HG02642 (cell line): ENCODE results near the gene FAM131B.

ENCODE experiments used
- ATAC-seq: cut with Tn5 transposase; IDR thresholded peaks from one replicate; pipeline ENCODE4 v1.9.1; 2021; ENCODE audit warnings: mild to moderate bottlenecking; ENCODE audit not compliant: unreplicated experiment, poor library complexity

FAM131B gene

DNA sequence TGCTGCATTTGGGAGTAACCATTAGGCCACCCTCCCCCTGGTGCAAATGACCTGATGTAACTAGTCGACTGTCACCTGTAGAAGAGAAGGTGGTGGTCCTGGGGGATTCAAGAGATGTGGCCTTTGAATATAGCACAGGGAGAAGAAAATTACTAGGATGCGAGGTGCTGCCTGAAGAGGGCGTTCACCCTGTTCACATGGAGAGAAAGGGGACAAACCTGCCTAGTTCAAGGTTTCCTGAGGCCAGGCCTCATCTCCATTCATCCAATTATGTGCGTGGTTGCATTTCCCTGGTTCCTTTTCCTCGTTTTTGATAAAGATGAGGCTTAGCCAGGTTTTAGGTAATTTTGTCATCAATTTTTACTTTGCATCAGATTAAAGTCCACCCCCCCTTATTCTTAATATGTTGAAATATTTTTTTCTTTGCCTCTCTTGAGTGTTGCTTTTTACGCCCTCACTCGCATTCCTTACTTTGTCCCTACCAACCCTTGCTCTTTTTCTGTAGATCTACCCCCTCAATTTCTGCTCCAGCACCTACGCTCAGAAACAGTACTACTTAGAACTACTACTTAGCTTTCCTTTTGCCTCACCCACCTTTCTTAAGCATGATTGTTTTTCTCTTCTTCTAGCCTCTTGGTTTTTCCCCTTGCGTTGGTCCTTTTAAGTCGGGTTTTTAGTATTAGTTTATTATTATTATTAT lies 32.9 kb downstream of the FAM131B start:
- ATAC-seq = no peak

DNA sequence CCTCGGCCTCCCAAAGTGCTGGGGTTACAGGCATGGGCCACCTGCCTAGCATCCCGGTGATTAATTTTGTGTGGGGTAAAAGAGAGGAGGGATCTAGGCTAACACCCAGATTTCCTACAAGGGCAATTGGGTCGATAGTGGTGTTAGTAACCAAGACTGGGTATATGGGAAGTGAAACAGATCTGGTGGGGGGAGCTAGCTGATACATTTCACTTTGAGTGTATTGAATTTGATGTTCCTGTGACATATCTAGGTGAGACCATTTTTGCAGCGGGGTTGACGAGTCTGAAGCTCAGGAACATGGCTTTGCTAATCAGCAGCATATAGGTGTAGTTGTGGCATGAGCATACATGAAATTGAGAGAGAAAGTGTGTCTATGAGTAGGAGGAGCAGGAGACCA lies 34.6 kb downstream of the FAM131B start:
- no peak for ATAC-seq

DNA sequence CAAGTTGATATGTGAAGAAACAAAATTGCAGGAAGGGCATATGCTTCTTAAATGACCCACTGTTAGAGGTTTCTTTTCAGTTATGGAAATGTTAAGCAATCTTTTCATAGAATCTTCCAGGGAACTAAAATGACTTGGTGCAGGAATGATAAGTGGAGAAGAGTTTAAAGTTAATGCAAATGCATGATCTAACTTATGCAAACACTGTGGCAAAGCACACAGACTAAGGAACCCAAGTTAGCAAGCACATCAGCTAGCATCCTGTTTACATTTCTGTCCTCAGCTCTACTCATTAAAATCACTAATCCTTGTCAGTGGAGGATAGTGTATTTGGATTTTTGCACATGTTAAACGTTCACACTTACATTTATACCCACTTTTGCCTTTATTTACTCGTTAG lies 37.3 kb downstream of the FAM131B start:
- ATAC-seq = no peak

- ATAC-seq = no peak
These were observed 38.9 kb downstream of the FAM131B start for GRCh38 chr7:143323653-143324052.

DNA sequence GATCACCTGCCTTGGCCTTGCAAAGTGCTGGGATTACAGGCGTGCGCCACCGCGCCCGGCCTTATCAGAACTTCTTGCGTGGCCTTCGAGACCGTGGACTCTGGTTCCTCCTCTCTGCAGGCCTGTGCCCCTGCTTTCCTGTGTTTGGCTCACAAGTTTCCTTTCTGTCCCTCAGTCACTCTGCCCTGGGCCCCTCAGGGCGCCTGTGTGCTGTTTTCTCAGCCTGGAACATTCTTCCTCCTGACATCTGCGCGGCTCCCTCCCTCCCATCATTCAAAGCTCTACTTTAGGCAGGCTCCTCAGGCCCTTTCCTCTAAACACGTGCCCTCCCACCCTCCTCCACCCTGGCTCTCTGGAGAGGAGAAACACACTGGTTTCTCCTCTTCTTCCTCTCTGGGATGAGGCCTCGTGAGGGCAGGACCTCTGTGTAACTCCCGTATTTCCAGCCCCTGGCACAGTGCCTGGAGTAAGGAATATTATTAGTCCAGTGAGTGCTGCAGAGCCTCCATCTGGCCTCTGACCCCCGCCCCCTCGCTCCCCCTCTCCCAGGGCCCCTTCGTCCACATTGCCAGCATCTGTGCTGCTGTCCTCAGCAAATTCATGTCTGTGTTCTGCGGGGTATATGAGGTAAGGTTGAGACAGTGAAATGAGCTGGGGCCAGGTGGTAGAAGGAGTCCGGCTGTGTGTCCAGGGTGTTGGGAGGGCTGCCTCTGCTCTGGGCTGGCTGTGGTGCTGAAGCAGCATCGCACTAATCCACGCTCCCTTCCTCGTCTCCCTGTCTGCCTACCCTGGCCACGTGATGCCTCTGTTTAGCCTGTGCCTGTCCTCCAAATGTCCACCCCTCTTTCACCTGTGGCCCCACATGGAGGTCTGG lies 39.5 kb downstream of the FAM131B start:
- ATAC-seq = no peak

- no peak for ATAC-seq
These were observed 40.8 kb downstream of the FAM131B start for GRCh38 chr7:143321734-143322133.

DNA sequence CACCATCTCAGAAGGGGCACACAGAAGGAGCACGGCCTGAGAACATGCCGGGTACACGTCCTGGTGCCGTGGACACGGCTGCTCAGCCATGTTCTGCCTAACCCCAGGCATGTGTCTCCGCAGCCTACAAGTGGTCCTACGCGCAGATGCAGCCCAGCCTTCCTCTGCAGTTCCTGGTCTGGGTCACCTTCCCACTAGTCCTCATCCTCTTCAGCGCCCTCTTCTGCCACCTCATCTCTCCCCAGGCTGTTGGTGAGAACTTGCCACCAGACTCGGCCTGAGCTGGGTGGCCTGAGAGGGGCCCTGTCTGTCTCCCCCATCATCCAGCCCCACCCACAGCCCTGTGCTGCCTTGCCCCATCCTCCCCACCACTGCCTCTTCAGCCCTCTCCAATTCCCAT lies 41.3 kb downstream of the FAM131B start:
- no peak for ATAC-seq

- ATAC-seq = no peak
These were observed 41.9 kb downstream of the FAM131B start for GRCh38 chr7:143320620-143321019.

GRCh38 chr7:143318661-143319060 lies 43.9 kb downstream of the FAM131B start:
- ATAC-seq = no peak

GRCh38 chr7:143316492-143316891 lies 46.0 kb downstream of the FAM131B start:
- no peak for ATAC-seq

- no peak for ATAC-seq
These were observed 46.7 kb downstream of the FAM131B start, which contains the start of gene CLCN1 for GRCh38 chr7:143315776-143316175. TSS of gene CLCN1 (plus strand) at chr7:143316111. CDS start at chr7:143316213, 102 bp downstream.

DNA sequence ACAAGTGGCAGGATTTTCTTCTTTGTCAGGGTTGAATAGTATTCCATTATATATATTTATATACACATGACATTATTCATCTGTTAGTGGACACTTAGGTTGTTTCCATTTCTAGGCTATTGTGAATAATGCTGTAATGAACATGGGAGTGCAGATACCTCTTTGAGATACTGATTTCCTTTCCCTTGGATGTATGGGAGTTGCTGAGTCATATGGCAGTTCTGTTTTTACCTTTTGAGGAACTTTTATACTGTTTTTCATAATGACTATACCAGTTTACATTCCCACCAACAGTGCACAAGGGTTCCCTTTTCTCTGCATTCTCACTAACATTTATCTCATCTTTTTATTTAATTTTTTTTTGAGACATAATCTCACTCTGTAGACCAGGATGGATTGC lies 48.4 kb downstream of the FAM131B start:
- ATAC-seq = no peak

DNA sequence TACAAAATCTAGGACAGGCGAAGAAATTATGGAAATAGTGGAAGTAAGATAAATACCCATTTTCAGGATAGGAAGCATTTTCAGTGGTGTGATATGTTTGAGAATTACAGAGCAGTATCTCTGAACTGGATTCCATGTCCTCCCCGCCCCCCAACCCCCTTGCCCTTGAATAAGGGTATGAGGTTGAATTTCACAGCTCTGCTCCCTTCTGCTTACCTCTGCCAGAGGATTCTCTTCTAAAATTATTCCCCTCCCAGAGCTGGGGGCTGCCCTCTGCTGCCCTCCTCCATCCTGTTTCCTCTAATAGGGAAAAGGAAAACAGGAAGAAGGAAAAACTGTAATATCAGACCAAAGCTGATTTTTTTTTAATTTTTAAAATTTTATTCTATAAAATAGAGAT lies 53.9 kb downstream of the FAM131B start:
- ATAC-seq = no peak

GRCh38 chr7:143305423-143306070 lies 57.0 kb downstream of the FAM131B start:
- ATAC-seq = no peak

DNA sequence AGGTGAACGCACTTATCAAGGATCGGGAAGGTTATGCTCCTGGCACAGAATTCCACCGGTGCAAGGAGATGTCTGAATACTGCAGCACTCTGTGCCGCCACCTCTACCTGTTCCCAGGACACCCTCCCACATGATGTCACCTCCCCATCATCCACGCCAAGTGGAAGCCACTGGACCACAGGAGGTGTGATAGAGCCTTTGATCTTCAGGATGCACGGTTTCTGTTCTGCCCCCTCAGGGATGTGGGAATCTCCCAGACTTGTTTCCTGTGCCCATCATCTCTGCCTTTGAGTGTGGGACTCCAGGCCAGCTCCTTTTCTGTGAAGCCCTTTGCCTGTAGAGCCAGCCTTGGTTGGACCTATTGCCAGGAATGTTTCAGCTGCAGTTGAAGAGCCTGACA lies 57.6 kb downstream of the FAM131B start:
- ATAC-seq = no peak

DNA sequence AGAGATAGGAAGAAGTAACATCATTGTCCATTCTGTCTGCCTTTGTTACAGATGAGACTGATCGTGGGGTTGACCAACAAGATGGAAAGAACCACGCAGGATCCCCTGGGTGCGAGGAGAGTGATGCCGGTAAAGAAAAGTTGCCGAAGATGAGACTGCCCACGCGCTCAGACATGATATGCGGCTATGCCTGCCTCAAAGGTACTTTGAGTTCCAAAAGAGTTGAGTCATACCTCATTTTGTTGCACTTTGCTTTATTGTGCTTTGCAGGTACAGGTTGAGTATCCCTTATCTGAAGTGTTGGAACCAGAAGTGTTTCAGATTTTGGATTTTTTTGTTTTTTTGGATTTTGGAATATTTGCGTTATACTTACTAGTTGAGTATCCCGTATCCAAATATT lies 58.8 kb downstream of the FAM131B start:
- no peak for ATAC-seq
